ENCODE measurements around the gene ABHD10.
A peak's percentile ranks its signal among the peaks of the same experiment; 100 is the strongest.

The ABHD10 gene

DNA sequence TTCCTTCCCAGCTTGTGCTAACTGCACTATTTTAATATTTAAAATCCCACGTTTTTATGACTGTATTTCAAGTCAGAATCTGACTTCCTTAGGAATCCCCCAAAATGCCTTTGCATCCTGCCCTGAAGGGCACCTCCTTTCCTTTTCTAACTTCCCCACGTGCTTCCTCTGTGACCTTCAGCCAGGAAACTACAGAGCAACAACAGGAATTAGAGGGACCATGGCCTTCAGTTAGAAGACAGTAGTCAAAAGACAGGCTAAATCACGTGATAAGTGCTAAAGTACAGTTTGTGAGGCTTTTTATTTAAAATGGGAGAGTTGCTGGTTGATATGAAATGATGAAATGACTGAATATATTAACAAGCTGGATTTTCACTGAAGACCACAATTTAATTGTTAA is 11.8 kb upstream of the ABHD10 start:
- no peak for FAIRE-seq

DNA sequence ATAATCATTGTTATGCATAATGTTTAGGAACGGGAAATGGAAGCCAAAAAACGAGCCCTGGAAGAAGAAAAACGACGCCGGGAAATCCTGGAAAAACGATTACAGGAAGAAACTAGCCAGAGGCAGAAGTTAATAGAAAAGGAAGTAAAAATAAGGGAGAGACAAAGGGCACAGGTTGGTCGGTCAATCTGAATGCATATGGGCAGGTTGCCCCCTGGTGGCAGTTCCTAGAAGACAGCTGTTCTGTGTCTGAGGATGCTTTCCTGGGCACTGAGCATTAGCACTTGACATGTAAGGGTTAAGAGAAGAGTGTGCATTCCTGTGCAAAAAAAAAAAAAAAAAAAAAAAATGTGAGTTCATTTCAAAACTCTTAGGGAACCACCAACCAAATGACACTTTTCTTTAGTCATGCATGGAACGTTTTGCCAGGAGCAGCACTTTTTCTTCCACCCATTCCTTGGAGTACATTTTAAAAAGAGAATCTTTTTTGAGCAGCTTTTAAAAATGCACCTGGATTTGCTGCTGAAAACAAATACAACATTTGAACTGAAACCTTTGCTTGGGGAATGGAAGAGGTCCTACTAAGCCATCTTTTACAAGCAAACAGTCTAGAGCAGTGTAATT is 11.1 kb upstream of the ABHD10 start:
- FAIRE-seq = peak; percentile 65

DNA sequence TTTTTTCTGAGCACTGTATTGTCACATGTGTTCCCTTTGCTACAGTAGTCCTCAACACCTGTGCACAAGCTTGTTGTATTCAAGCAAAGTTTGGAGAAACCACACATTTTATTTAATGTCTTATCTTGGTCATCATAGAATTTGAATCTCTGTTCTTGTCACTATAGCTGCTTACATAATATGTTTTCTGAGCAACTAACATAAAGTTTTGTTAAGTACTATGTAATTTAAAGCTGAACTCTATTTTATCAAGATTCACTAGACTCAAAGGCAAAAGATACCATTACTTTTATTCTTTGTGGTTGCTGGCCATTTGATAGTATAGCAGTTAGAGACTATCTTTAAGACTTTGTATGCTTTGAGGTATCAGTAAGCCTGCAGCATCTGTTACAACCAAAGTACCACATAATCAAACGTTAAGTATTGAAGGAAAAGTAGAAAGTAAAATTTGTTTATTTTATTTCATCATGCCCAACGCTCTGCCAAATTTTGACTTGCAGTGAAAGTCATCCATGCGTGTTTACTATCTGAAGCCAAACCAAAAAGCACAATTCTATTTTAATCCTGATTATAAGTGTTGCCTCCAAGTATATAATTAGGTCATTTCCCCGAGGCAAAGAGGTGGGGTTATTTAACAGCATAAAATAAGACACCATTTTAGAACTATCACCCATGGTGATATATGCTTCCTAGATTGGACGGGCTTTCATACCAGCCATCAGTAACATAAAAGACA is 10.3 kb upstream of the ABHD10 start:
- FAIRE-seq = no peak

DNA sequence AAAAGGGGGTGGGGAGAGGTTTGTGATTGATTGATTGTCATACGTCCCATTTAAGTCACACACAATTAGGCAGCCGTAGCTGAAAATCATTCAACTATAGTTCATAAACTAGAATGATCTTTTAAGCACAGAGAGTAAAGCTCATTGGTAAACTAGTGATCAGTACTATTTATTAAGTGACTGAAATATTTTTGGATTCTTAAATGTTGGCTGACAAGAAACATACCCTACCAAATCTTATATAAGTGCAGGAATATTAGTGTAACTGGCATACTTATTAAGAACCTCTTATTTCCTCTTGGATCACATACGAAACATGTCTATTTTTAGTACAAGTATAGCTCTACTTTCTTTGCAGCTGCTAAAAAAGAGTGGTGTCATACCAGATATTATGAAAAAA is 8.4 kb upstream of the ABHD10 start:
- no peak for FAIRE-seq

DNA sequence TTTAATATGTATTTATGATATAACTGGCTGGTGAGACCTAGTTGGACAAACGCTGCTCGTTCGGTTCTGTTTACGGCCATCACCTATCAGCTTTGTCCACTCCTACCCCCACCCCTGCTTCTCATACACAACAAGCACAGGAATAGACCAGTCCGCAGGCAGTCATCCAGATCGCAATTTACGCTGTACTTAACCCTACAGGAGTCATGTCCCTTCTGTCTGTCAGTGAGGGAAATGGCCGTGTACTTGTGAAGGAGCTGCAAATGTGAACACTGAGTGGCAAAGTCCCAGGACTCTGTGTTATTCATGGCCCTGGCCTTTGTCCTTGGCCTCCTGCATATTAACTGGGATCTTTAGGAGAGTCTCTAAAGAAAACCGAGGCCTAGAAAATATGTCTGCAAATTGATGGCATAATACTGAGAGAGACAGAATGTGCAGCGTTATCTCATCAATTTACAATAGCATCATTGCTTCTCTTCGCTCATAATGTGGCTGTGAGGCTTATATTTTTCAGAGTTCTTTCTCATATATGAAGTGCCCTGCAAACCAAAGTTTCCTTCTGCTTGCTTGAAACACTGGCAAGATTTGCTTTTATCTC is 7.2 kb upstream of the ABHD10 start:
- no peak for FAIRE-seq

DNA sequence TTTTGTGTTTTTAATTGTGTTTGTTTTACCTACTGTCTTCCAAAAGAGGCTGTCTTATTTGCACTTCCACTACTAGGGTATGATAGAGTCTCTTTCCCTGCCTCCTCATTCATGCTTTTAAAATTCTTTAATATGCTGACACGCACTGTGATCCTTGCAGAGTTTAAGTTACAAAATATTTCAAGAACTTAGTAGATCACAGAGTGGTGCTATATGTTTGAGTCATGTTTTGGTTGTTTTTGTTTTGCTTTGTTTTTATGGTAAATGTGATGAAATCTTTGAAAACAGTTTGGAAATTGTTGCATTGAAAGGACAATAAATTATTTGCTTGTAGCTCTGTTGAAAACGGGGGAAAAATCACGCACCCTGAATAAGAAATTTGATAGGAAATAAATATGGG is 5.9 kb upstream of the ABHD10 start:
- FAIRE-seq = no peak

DNA sequence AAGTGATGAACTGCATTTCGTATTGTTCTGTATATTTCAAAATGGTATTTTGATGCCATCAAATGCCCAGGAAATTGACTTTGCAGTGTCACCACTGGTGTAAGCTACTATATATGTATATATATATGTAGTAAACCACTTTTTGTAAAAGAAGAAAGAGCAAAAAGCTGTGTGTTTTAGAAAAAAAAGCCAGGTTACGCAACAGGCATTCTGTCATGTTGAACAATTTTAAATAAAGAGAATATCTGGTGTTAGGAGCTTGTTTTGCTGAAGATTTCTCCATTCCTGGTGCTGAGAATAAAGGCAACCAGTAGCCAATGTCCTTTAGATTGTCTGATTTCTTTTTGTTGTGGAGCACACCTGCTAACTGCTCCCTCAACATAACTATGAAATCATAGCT is 3.7 kb upstream of the ABHD10 start:
- no peak for FAIRE-seq

DNA sequence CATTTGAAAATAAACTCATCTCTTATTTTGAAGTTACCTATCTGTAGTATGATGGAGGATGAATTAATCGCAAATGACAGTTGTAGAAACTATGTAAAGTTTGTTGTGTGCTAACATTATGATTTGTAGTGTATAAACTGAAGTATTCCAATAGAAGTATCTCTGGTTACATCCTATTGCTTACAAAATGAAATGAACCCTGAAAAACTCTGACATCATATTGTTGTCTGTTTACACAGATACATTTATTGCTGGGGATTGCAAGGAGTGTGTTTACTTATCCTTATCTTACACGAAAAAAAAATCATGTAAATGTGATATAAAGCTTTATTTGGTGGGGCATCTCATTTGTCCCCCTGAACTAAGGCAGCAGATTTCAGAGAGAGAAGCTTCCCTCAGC is 2.6 kb upstream of the ABHD10 start:
- no peak for FAIRE-seq

DNA sequence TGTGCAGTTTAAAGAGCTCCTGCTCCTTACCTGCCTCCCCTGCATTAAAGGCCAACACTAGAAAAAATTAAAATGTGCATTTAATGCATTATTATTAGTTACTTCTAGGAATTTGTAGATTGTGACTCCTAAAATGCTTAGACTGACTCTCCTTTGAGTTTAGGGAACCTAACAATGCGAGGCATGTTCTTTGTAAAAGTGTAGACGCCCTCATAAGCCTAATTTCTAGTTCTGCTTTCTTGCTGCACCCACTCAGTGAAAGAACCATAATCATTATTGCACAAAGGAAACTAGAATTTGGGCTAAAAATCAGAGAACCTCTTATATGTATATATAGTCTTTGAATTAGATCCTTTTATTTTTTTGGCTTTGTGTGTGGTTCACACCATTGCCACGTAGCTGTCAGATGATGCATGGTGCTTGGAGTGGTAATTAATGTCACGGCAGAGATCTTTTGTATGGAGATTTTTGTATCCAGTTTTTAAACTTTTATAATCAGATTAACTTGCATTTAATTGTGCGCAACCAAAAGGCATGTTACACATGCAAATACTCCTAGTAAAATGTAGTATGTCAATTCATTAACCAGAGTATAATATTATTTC is 710 bp downstream of the ABHD10 start:
- no peak for FAIRE-seq

DNA sequence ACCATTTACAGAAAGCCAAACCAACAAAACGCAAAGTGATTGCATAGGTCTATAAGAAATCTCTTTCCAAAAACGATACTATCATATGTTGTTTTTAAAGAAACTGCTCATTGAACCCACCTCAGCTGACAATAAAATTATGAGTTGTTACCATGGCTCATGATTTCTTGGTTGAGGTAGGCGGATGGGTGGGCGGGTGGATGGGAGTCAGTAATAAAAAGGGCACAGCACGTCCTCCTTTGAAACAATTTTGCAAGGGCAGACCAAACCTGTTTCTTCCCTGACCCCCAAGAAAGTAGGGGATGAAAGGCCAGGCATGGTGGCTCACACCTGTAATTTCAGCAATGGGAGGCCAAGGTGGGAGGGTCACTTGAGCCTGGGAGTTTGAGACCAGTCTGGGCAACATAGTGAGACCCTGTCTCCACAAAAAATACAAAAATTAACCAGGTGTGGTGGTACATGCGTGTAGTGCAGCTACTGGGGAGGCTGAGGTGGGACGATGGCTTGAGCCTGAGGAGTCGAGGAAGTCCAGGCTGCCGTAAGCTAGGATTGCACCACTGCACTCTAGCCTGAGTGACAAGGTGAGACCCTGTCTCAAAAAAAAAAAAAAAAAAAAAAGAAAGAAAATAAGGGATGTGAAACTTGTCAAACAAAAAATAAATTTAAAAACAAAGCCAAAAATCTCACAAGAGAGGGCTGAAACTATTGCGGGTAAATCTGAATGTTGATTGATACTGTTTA is 2.1 kb downstream of the ABHD10 start:
- FAIRE-seq = no peak

DNA sequence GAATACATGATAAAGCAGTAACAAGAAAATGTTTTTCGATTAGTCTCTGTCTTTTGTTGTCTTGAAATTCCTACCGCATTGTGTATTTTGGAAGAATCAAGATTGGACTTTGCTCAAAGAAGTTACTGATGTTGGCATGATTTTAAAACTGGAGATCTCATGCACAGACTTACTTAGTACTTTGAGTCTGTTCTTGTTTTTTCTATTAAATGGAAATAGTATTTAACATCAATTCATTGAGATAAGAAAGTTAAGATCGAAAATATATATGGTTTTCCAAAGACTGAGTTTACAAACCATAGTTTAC is 2.6 kb downstream of the ABHD10 start:
- no peak for FAIRE-seq

DNA sequence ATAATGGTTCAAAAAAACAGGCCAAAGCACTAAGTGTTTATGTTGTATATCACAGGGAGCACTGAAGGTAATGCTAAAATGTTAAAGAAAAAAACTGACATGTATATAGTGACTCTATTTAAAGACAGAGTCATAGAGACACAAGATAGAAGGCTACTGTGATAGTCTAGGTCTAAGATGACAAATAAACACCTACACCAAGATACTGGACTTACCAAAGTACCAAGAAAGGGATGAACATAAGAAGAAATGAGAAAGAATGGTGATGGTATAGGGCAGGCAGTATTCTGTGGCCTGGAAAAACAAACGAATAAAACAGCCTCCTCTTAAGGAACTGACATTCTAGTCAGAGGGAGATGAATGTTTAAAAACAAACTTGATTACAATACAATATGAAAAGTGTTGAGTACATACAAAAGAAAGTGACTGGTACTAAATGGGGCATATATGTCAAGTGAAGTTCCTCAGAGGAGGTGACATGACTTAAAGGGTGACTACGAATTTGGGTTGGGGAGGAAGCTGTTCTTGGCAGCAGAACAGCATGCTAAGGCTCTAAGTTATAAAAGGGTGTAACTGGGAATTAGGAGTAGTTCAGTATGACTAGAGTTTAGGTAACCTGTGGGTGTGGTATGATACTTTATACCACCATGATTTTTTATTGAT is 5.9 kb downstream of the ABHD10 start:
- FAIRE-seq = no peak

DNA sequence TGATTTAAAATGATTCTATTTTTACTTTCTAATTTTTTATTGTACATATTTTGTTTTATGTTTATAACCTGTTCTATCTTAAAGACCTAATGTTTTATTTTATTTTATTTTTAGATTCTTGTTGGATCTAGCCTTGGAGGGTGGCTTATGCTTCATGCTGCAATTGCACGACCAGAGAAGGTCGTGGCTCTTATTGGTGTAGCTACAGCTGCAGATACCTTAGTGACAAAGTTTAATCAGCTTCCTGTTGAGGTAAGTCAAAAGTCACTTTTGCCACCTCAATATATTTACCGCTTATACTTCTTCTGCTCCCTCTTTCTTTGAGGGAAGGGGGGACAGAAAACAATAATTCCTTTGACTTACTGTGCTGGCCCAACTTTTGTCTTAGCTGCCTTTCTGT is 8.0 kb downstream of the ABHD10 start:
- no peak for FAIRE-seq

DNA sequence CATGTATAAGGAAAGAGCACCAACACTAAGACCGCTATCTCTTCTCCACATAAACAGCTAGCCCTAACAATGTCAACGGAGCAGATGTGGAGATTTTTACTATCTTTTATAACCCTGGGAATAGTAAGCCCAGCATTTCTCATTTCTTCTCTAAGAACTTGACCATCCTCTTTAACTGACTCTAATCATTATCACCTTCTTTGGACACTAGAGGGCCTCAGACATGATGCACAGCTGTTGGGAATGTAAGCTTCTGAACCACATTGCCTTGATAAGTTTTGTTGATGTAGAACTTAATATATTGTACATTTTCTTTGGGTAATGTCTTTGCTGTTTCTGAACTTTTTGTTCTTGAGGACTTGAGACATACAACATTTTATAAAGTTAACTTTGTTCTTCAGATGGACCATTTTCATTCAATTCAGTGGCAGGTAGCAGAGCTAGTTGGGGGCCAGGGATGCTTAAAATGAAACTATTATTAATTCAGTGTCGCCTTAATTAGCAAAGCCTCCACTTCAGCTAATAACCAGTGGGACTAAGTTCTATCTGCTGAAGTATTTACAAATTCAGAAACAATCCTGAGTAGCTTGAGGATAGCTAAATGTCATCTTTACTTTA is 10.3 kb downstream of the ABHD10 start:
- FAIRE-seq = peak; percentile 64

DNA sequence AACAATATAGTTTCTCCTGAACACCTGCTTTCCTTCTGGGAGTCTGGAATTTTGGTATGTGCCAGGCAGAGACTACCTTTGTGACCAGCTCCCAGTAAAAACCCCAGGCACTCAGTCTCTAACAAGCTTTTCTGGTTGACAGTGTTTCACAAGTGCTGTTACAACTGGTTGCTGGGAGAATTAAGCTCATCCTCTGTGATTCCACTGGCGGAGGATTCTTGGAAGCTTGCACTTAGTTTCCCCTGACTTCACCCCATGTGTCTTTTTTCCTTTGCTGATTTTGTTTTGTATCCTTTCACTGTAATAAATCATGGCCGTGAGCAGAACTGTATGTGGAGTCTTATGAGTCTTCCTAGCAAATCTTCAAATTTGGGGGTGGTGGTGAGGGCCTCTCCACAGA is 14.2 kb downstream of the ABHD10 start:
- FAIRE-seq = no peak

DNA sequence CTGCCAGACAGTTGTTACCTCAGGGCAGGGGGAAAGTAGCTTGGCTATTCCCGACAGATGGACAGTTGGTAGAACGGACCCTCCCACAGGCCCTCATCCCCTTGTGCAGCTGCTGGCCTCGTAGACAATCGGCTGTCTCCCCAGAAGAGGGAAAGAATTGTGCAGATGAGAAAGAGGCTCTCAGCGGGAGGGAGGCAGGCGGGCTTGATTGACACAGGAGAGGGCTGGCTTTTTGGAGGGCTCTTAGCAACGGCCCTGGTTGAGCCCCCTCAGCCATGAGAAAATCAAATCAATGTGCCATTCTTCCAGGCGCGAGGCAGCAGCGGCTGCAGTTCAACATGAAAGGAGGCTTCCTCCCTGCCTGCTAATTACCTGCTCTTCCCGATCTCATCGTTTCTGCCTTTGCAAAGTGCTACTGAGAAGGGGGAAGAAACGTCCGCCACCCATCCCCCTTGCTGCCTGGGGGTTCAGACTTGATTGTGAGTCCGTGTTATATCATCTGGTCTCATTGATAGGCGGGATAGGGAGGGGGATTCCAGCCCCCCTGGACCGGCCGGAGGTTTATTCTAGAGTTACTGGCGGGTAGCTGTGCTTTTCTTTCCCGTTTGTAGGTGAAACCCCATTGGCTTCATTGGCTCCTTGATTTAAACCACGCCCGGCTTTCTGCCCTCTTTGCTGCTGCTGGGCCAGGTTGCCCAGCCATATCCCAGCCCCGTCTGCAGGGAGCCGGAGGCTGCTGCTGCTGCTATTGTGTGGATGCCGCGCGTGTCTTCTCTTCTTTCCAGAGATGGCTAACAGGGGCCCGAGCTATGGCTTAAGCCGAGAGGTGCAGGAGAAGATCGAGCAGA is 20.0 kb downstream of the ABHD10 start, which contains the start of gene TAGLN3:
Gene TAGLN3 (plus strand): TSS at position 287 of the 848 bp plus-strand sequence. CDS start 501 bp downstream, at position 788.
- FAIRE-seq = no peak

DNA sequence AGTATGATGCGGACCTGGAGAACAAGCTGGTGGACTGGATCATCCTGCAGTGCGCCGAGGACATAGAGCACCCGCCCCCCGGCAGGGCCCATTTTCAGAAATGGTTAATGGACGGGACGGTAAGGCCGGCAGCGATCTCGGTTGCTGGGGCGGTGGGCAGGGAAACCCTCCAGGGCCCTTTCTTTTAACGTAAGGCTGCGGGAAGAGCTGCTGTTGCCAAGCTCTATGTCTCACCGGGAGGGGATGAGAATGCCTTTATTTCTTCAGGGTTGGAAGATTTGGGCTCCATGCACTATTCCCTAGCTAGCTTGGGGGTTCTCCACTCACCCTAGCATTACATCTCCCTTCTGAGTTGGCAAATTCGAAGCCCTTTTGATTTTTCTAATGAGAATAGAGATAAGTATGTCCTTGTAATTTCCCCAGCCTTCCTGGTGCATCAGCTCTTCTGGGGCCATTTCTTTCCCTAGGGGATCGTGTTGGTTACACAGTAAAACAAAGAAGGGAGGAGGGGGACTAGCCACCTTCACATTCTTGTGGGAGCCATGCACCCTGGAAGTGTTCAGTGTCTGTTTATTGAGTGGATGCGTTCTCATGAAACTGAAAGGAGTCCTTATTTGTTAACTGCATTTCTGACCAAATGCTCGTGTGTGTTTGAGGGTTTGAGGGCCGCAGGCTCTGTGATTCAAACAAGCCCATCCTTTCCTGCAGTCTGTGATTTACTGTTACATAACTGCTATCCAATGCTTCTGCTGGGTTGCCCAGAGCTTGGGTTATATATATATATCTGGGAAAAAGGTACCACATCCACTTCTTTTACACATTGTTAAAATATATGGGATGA is 20.9 kb downstream of the ABHD10 start:
- no peak for FAIRE-seq

DNA sequence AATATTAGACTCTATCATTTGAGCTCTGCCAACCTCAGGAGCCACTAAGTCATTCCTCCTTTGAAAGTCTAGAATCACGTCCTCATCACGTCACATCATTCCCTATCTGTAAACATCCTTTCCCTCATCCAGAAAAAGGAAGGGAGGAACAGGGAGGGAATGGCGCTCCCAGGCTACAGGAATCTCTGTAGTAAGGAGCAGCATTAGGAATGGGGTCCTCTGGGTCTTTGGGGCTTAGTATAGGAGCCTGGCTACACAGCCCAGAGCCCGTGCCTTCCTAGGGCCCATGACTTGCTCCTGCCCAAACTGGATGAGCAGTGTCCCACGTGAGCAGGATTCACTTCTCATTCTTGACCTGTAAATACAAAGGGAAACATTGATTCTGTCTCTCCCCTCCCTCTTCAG is 21.5 kb downstream of the ABHD10 start:
- FAIRE-seq = no peak

DNA sequence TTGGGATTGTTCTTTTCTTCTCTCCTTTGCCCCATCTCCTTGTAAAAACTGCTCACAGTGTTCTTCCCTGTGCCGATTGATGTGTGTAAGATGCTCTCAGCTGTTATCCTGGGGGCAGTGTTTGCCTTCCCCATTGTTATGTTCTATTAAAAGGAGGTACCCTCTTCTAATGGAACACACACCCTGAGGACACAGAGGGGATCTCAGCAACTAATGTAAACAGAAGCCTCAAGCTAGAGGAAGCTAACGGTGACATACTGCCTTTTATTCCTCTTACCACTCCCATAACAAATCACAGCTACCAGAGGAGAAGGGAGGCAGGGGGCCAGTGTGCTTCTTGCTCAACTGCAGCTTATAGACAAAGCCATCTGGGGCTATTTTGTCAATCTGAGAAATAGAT is 22.1 kb downstream of the ABHD10 start:
- FAIRE-seq = no peak

DNA sequence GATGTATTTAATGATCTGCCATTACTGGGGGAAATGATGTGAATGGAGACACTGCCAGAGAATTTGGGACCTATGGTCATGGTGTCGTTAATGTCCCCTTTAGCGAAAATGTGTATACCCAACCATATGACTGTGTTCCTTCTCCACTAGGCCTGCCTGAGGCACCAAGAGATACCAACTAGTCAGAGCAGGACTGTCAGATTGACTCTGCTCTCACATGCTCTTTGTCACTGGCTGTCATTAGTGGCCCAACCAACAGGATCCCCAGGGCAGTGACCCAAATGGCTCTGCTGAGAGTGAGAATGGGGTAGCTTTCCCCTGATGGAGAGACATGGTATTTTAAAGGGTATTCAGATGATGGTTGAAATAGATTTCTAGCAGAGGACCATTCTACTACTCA is 22.7 kb downstream of the ABHD10 start:
- FAIRE-seq = no peak
